Stimulated activated naive CD4-positive, alpha-beta T cell (primary cell): ENCODE results near the gene COQ8B.
"Not testable (repeated sequence)": the region's sequence is repeated elsewhere in the genome, so short reads cannot be mapped to it uniquely, and the experiment has no call there.

Experiments
- DNase-seq, 6 experiments: peaks; one replicate each; lab custom pipeline; 2025; lab: John Stamatoyannopoulos, UW

Gene COQ8B

GRCh38 chr19:40742477-40742876 is 25.8 kb upstream of the COQ8B start:
- DNase-seq = no peak

GRCh38 chr19:40741527-40742390 is 25.1 kb upstream of the COQ8B start:
- DNase-seq = no peak

- no peak for DNase-seq
Observed at GRCh38 chr19:40740747-40741146, 24.1 kb upstream of the COQ8B start.

GRCh38 chr19:40739871-40740703 is 23.4 kb upstream of the COQ8B start:
- no peak for DNase-seq

- DNase-seq = no peak
Observed at GRCh38 chr19:40739030-40739839, 22.5 kb upstream of the COQ8B start.

GRCh38 chr19:40737102-40737644 is 20.5 kb upstream of the COQ8B start:
- no peak for DNase-seq

- DNase-seq = no peak
Observed at GRCh38 chr19:40736661-40737060, 20.0 kb upstream of the COQ8B start.

GRCh38 chr19:40735013-40735771 is 18.5 kb upstream of the COQ8B start:
- DNase-seq = no peak

- DNase-seq = no peak
Observed at GRCh38 chr19:40733149-40733548, 16.5 kb upstream of the COQ8B start.

GRCh38 chr19:40732304-40732703 is 15.6 kb upstream of the COQ8B start:
- not testable (repeated sequence) for DNase-seq

- DNase-seq = not testable (repeated sequence)
Observed at GRCh38 chr19:40730065-40730464, 13.4 kb upstream of the COQ8B start.

- DNase-seq = no peak
Observed at GRCh38 chr19:40726279-40726678, 9.6 kb upstream of the COQ8B start.

- no peak for DNase-seq
Observed at GRCh38 chr19:40724855-40725254, 8.2 kb upstream of the COQ8B start.

- DNase-seq = no peak
Observed at GRCh38 chr19:40724315-40724714, 7.6 kb upstream of the COQ8B start.

- DNase-seq = no peak
Observed at GRCh38 chr19:40723661-40724254, 7.1 kb upstream of the COQ8B start.

GRCh38 chr19:40721936-40722661 is 5.4 kb upstream of the COQ8B start:
- no peak for DNase-seq

GRCh38 chr19:40721140-40721486 is 4.4 kb upstream of the COQ8B start:
- DNase-seq = no peak

GRCh38 chr19:40719414-40719894 is 2.8 kb upstream of the COQ8B start:
- no peak for DNase-seq

GRCh38 chr19:40718774-40719391 is 2.2 kb upstream of the COQ8B start:
- DNase-seq = no peak
